Effector CD8-positive, alpha-beta T cell (primary cell): ENCODE results near the gene CIT.
"Not testable (repeated sequence)": the region's sequence is repeated elsewhere in the genome, so short reads cannot be mapped to it uniquely, and the experiment has no call there.

Source experiments
- DNase-seq: peaks from one replicate; lab custom pipeline; 2025; lab: John Stamatoyannopoulos, UW

CIT gene

GRCh38 chr12:119742700-119743099 lies 134.4 kb downstream of the CIT start:
- no peak for DNase-seq

GRCh38 chr12:119740830-119741229 lies 136.3 kb downstream of the CIT start:
- no peak for DNase-seq

DNA sequence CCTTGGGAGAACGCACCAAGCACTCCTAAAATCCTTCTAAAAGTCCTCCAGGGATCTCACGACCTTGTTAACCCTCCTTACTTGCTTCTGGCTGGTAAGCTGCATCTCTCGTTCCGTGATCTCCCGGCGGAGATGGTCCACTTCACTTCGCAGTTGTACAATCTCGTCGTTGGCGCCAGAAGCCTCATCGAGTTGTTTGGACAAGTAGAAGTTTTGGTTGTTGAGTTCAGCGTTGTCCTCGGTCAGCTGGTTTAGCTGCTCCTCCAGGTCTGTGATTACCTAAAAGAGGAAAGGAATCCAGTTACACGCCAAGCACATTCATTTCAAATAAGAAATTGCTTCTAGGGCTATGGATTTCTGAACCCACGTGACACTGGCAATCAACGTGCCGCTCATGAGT lies 142.0 kb downstream of the CIT start:
- DNase-seq: no peak

DNA sequence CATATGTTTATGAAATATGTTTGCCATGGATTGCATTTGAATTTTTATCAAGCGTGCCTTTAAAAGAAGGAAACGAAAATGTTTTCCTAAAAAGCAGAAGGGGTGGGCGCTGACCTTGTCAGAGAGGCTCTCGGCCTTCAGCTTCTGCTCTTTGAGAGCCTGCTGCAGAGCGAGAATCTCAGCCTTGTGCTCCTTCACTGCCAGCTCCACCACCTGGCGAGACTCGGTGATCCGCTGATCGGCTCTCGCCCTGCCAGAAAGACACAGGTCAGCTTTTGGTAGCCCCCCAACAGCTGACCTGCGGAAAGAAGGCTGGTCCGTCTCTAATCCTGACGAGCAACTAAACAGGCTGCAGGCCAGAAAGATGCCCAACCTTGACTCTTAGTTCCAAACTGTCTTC lies 146.7 kb downstream of the CIT start:
- DNase-seq: no peak

DNA sequence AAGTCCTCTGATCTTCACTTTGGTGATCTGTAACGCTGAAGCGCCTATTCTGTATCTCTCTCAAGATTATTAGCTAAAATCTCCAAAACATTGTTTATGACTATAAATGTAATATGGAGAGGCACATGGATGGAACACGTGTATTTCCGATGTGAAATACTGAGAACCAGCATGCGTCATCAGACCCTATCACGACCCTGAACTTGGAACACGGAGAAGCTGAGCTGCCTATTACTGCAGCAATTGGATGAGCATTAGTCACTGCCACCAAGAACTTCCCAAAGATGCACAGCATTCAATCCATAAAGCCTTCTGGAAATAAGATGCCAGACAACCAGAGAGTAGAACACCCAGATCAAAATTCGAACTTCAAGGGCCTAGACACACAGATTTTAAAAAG lies 147.2 kb downstream of the CIT start:
- no peak for DNase-seq

DNA sequence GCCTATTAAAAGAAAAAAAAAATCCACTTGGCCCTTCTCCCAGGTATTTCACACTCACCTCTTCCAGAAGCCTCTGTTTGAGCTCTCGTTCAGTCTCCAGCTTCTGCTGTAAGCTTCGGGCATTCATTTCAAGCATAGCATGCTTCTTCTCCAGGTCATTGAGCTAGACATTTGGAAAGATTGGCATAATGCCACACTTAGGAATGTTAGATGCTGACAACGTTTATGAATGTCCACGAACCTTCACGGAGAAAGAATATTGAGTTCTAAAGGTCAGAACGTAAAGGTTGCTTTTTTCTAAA lies 148.7 kb downstream of the CIT start:
- no peak for DNase-seq

DNA sequence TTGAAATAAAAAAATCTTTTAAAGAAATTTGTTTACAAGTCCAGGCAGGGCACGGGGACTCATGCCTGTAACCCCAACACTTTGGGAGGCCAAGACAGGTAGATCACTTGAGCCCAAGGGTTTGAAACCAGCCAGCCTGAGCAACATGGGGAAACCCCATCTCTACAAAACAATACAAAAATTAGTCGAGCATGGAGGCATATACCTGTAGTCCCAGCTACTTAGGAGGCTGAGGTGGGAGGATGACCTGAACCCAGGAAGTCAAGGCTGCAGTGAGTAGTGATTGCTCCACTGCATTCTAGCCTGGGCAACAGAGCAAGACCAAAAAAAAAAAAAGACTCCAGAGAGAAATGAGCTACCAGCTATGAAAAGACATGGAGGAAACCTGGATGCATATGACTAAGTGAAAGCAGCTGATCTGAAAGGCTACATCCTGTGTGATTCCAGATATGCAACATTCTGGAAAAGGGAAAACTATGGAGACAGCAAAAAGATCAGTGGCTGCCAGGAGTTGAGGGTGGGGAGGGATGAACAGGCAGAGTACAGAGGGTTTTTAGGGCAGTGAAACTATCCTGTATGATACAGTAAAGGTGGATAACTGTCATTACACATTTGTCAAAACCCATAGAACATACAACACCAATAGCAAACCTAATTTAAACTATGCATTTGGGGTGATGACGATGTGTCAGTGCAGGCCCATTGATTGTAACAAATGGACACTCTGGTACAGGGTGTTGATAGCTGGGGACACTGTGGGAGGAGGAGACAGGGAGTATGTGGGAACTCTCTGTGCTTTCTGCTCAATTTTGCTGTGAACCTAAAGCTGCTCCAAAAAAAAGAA lies 149.3 kb downstream of the CIT start:
- no peak for DNase-seq

- DNase-seq: no peak
Observed at GRCh38 chr12:119725523-119725922, 151.6 kb downstream of the CIT start.

DNA sequence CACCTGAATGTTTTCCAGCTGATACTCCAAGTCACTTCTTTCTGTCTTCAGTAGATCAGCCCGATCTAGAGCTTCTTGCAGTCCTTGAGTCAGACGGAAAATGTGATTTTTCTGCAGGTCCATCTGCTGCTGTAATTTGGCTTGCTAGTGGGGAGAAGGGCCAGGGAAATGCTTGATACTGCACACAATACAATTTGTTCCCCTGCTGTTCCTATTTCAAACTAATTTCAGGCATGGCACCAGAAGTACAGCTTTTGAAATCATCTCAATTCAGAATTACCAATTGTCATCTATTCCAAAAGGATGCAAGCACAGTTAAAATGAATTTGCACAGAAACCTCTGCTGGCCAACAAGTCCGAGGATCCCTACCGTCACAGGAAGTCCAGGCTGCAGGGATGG lies 155.8 kb downstream of the CIT start:
- DNase-seq: no peak

- no peak for DNase-seq
Observed at GRCh38 chr12:119720349-119720748, 156.8 kb downstream of the CIT start.

DNA sequence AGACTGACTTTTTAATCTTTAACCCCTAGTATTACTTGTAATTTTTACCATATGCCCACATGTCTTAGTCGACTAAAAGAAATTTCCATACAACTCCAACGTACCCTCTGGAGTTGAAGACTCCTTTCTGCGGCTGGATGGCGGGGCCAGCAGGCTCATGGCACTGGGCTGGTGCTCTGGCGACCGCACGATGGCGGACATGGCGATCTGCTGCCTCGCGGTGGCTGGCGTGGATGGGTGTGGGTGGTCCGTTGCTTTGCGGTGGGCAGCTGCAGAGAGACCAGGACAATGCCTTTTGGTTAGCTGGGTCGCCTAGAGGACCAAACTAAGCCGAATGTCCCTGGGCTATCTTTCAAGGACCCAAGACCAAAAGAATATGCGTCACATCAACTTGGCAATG lies 159.0 kb downstream of the CIT start:
- DNase-seq: no peak

DNA sequence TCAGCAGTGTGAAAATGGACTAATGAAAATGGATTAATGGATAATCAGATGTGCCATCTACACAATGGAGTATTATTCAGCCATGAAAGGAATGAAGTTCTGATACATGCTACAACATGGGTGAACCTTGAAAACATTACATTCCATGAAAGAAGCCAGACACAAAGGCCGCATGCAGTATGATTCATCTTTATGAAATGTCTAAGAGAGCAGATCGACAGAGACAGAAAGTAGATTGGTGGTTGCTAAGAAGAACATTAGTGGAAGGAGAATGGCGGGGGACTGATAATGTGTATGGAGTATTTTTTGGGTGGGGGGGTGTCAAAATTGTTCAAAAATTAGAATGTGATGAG lies 161.9 kb downstream of the CIT start:
- DNase-seq: no peak

DNA sequence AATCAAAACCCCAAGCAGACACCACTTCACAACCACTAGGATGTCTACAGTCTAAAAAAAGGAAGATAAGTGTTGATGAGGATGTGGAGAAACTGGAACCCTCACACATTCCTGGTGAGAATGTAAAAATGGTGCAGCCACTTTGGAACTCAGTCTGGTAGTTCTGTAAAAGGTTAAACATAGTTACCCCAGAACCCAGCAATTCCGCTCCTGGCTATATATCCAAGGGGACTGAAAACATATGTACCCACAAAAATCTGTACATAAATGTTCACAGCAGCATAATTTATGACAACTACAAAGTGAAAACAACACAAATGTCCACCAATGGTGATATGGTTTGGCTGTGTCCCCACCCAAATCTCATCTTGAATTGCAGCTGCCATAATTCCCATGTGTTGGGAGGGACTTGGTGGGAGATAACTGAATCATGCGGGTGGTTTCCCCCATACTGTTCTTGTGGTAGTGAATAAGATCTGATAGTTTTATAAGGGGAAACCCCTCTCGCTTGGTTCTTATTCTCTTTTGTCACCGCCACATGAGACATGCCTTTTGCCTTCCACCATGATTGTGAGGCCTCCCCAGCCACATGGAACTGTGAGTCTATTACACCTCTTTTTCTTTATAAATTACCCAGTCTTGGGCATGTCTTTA lies 162.4 kb downstream of the CIT start:
- no peak for DNase-seq

DNA sequence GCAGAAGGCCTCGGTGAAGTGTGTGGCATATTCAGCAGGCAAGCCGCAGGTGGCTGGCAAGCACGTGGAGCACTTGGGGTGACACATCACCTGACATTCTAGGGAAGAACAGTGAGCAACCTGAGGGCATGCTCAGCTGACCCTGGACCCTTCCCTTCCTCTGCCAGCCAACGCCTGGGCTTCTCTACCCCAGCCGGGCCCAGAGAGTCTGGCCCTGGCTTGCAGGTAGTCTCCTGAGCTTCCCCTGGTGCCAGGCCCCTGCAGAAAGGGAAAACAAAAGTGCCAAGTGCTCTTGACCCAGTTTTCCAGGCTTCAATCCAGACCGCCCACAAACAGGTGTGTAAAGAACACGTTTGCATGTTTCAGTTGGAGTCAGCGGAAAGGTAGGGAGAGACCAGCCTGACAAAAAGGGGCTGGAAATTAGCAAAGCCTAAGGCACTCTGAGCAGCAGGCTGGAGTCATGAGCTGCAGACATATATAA lies 163.5 kb downstream of the CIT start:
- DNase-seq: no peak

GRCh38 chr12:119712721-119713120 lies 164.4 kb downstream of the CIT start:
- no peak for DNase-seq

DNA sequence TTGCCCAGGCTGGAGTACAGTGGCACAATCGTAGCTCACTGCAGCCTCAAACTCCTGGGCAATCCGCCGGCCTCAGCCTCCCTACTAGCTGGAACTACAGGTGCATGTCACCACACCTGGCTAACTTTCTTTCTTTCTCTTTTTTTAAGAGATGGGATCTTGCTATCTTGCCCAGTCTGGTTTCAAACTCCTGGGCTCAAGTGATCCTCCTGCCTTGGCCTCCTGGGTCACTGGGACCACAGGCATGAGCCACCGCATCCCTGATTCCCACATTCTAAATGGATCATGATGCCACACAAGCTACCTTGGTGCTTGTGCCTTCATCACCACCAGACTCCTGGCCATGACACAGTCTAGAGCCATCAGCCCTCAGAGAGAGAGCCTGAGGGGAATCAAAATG lies 165.4 kb downstream of the CIT start:
- DNase-seq: no peak

- no peak for DNase-seq
Observed at GRCh38 chr12:119710965-119711551, 166.1 kb downstream of the CIT start.

GRCh38 chr12:119710374-119710964 lies 166.7 kb downstream of the CIT start:
- no peak for DNase-seq

DNA sequence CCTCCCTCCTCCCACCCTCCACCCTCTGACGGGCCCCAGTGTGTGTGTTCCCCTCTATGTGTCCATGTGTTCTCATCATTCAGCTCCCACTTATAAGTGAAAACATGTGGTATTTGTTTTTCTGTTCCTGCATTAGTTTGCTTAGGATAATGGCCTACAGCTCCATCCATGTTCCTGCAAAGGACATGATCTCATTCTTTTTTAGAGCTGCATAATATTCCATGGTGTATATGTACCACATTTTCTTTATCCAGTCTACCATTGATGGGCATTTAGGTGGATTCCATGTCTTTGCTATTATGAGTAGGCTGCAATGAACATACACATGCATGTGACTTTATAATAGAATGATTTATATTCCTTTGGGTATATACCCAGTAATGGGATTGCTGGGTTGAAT lies 170.7 kb downstream of the CIT start:
- not testable (repeated sequence) for DNase-seq

- DNase-seq: no peak
Observed at GRCh38 chr12:119705182-119705581, 171.9 kb downstream of the CIT start.

- no peak for DNase-seq
Observed at GRCh38 chr12:119704065-119704747, 172.9 kb downstream of the CIT start.

DNA sequence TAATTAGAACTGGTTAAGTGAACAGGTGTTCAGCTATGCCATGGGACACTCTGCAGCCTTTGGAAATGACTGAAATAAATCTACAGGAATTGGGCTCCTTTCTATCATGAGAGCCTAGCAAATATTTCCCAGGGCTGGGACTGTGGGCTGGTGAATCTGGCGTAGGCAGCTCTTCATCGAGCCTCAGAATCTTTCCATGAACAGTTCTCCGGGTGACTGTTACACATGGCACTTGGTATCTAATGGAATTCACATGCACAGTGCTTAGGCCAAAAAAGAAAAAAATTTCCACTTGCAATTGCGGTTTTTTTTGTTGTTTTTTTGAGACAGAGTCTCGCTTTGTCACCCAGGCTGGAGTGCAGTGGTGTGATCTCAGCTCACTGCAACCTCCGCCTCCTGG lies 177.0 kb downstream of the CIT start:
- no peak for DNase-seq
